HG02678 (cell line): ENCODE measurements around the gene FAM229B.

Experiments used
- ATAC-seq: cut with Tn5 transposase; IDR thresholded peaks from one replicate; pipeline ENCODE4 v1.9.1; 2021; ENCODE audit warnings: mild to moderate bottlenecking, moderate library complexity; ENCODE audit not compliant: unreplicated experiment

Gene FAM229B

DNA sequence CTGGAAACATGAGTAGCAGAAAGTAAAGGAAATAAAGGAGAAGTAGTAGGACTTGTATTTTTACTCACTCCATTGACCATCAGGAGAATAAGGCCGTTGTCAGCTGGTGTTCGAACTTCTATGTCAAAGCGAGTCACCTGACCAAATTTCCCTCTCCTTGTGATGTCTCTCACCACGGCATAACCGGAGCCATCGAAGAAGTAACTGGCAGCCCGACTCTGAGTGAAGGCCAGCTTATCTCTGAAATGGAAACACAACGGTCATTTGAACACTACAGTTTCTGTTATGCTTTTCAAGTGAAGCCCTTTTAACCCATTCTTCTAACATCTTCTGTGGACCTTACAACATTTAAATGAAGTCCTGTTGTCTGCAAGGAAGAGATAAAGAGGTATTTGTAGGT, 51.7 kb downstream of the FAM229B start:
- no peak for ATAC-seq

DNA sequence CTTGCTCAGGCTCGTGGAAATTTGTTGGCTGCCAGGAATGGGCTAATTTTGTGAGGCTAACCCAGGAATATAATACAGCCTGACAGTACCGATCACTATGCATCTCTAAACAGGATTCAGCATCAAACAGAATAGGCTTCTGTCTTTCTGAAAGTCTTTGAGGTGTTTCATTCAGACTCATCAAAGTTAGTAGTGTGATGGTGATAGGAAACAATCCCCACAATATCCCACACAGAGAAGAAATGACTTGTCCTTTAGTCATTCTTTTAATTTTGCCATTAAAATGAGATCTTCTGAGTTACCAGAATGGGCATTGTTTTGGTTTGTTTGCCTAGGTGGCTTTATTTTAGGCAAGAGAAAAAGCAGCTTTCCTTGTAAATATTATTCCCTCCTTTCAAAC, 54.3 kb downstream of the FAM229B start:
- no peak for ATAC-seq

DNA sequence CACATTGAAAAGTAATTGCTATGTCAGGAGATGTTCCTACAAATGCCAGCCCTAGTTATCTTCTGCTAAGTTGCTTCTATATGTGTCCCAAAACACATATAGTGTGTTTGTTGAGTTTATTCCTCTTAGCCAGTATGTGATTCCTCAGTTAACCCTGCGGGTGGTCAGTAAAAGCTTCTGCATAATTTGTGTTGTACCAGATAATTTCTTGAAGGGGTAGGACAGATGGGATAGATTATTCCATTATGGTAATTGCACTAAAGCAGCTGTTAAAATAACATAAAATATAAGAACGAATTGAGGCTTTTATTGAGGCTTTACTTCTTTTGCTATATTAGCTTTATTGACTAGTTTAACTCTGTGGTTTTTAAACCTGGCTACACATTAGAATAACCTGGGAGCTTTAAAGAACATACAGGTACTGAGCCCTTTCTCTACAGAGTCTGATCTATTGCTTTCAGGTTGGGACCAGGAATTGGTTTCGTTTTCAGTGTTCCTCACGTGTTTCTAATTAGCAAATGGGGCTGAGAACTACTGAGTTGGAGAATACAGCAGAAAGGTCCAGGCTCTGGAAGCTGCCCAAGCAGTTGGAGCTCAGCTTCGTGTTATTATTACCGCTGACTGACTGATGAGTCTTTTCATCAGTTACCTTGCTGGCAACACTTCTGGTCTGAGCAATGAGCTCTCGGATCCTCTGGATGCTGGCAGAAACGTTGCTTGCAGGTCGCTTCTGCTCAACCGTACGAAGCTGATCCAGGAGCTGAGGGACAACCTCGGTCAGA, 56.9 kb downstream of the FAM229B start:
- no peak for ATAC-seq

DNA sequence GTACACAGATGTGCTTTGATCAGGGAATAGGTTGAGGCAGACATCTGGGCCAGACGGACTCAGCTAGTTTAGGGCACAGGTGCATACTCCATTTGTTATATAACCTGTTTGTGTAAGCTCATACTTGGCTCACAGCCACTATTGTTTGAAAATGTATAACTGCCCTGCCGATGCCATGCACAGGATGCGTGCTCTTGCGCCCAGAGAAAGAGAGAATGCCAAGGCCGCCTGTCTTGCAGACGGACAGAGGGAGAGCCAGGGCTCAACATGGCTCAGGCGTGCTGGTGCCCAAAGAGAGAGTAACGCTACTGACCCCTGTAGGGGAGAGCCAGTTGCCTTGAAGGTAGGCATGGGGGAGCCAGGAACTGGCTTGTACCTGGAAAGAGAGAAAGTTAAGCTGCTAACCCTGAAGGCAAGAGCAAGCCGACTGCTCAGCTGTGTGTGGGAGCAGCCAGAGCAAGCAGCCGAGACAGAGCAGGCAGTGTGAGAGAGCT, 57.7 kb downstream of the FAM229B start:
- ATAC-seq = no peak

DNA sequence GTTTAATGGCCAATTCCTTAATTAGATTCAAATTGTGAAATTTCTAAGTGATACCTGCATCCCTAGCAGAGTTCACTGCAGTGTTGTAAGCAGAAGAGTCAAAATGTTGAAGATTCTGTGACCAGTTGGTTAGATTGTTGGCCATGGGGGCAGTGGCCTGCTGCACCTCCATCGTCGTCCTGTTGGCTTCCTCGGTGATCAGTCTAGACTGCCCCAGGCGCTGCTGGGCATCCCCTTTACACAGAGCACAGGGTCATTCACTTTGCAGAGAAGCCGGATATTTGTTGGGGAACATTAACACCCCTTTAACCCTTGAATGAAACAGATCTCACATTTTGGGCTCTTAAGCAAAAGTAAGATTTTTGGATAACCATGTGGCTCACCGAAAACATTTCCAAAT, 60.7 kb downstream of the FAM229B start:
- no peak for ATAC-seq

DNA sequence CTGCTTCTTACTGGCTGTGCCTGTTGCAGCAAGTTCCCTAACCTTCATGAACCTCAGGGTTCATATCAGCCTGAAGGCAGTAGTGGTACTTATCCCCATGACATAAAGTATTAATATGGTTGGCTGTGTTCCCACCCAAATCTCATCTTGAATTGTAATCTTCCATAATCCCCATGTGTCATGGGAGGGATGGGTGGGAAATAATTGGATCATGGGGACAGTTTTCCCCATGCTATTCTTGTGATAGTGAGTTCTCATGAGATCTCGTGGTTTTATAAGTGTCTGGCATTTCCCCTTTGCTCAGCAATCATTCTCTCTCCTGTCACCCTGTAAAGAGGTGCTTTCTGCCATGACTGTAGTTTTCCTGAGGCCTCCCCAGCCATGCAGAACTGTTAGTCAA, 61.8 kb downstream of the FAM229B start:
- ATAC-seq = no peak

DNA sequence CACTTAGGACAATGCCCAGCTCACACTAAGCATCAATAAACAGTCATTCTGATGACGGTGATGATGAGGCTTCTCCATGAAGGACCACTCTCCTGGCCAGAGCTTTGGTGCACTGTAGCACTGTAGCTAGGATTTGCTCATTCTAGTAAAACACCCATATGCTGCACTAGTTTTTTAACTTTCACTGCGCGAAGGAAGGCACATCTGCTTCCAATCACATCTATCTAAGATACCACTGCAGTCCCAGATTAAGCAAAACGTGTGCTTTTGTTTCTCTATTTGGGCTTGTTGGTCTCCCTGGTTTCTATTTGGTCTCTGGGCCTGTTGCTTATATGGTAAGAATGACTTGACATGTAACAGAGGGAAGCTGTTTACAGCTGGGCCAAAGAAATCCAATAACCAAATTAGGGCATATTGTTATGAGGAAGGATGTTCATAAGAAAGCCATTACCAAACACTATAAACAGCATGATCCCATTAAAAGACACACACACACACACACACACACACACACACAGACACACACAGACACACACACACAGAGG, 62.4 kb downstream of the FAM229B start:
- ATAC-seq = no peak

DNA sequence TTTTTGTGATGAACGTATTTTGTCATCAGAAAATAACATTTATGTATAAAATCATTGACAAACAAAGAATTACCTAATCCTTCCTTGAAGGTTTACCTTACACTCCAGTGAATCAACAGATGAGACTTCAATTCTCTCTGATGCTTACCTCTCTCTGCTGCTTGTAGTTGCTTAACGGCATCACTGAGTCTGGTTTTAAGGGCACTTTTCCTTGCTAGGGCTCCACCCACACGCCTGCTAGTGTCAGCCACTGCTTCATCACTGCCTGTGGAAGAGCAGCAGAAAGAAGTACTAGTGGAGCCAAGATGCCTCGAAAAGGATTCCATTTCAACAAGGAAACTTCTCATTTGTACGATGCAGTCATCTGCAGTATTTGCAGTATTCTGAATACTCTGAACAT, 63.0 kb downstream of the FAM229B start:
- ATAC-seq = no peak
